K562 (cell line): ENCODE results near the gene TTC39A. TPM values are rescaled to one million over a fixed set of nuclear protein-coding genes. Genes with fewer than 3 reads are reported as not detected.

Experiments used
- ATAC-seq: fragments of 200-7000 bp; cut with Tn5 transposase; 3 replicates; pipeline ENCODE4 v1.9.1; 2020; ENCODE audit warnings: moderate library complexity
- BruUV-seq: library from RNA; stranded (reverse); fragments of 400-500 nt; replicated peaks from 2 replicates; lab custom pipeline; 2021; lab: Mats Ljungman, UMichigan
- CTCF ChIA-PET: fragments of 300-600 bp; formaldehyde crosslinking; extraction: SDS; loops from one replicate; lab custom pipeline; 2021; ENCODE audit warnings: low intra/inter-chr PET ratio; lab: Yijun Ruan, JAX
- POLR2A ChIA-PET: fragments of 300-600, 350-650 bp; sonication (Branson Sonifier 250); formaldehyde crosslinking; extraction: SDS; loops from one replicate; lab custom pipeline; 2021; ENCODE audit warnings: antibody characterized with exemption, inconsistent platforms; lab: Yijun Ruan, JAX
- DNase-seq, 4 experiments: peaks; one replicate each; pipeline versions ENCODE4 v3.0.0 to v3.0.0-alpha.2; 2011 to 2018; ENCODE audit warnings: low spot score in 3 of 4, mixed read lengths in 3 of 4; ENCODE audit errors: extremely low read depth in 1 of 4
- FAIRE-seq: peaks from 2 replicates; lab custom pipeline; 2011; peaks lifted over from hg19 to GRCh38; lab: Jason Lieb, UNC
- H2AFZ ChIP-seq: 2 replicates; pipeline ENCODE4 v1.6.0; 2011; ENCODE audit warnings: low read depth, low read length, control low read depth, inconsistent platforms
- H3K27ac ChIP-seq: fragments of 200-600 bp; 3 replicates; pipeline ENCODE4 v1.8.0; 2011; ENCODE audit warnings: low read depth, mild to moderate bottlenecking, control low read depth, inconsistent platforms, low read length, moderate library complexity, mixed read lengths; ENCODE audit errors: extremely low read depth
- H3K27me3 ChIP-seq, 2 experiments: fragments of 300-600 bp in 1 of 2; 2 replicates in 1 of 2; 3 replicates in 1 of 2; pipeline versions ENCODE4 v1.6.0 to v1.8.0; 2011; ENCODE audit warnings: inconsistent platforms in 2 of 2, low read length in 2 of 2, mild to moderate bottlenecking in 1 of 2, mixed read lengths in 1 of 2, moderate library complexity in 1 of 2; ENCODE audit not compliant: control insufficient read depth in 2 of 2, insufficient read depth in 2 of 2
- H3K36me3 ChIP-seq: fragments of 300-600 bp; 3 replicates; pipeline ENCODE4 v1.8.0; 2011; ENCODE audit warnings: mild to moderate bottlenecking, low read length, inconsistent platforms; ENCODE audit not compliant: control insufficient read depth, insufficient read depth
- H3K4me1 ChIP-seq, 2 experiments: fragments of 200-600 bp in 1 of 2; replicated peaks in 1 of 2; 2 replicates in 1 of 2; 3 replicates in 1 of 2; pipeline versions ENCODE4 v1.5.1 to v1.8.0; 2011; ENCODE audit warnings: inconsistent platforms in 2 of 2, low read length in 2 of 2, mild to moderate bottlenecking in 1 of 2, mixed read lengths in 1 of 2, moderate library complexity in 1 of 2; ENCODE audit not compliant: control insufficient read depth in 2 of 2, insufficient read depth in 2 of 2
- H3K4me2 ChIP-seq: 2 replicates; pipeline ENCODE4 v1.6.1; 2011; ENCODE audit warnings: low read length, control low read depth, inconsistent platforms, mixed read lengths; ENCODE audit not compliant: insufficient read depth
- H3K4me3 ChIP-seq: fragments of 200-600 bp; sonication (generic), shearing (Covaris generic); 2 replicates; pipeline ENCODE4 v1.5.1; 2016; ENCODE audit warnings: control low read depth, inconsistent platforms
- H3K79me2 ChIP-seq: fragments of 200-600 bp; 3 replicates; pipeline ENCODE4 v1.8.0; 2011; ENCODE audit warnings: low read length, inconsistent platforms; ENCODE audit not compliant: control insufficient read depth, insufficient read depth
- H3K9ac ChIP-seq, 2 experiments: 2 replicates each; pipeline versions ENCODE4 v1.6.0 to v1.6.1; 2011; ENCODE audit warnings: low read depth in 2 of 2, low read length in 2 of 2, control low read depth in 1 of 2, inconsistent platforms in 1 of 2, mild to moderate bottlenecking in 1 of 2, mixed read lengths in 1 of 2; ENCODE audit not compliant: insufficient read depth in 1 of 2
- H3K9me1 ChIP-seq: one replicate; pipeline ENCODE4 v1.6.0; 2011; ENCODE audit warnings: inconsistent platforms, mild to moderate bottlenecking, low read length, moderate library complexity; ENCODE audit not compliant: control insufficient read depth, insufficient read depth
- H3K9me3 ChIP-seq: replicated peaks from 2 replicates; pipeline ENCODE4 v1.5.1; 2011; ENCODE audit warnings: low read depth, low read length, inconsistent platforms; ENCODE audit not compliant: control insufficient read depth, insufficient read depth
- H4K20me1 ChIP-seq: replicated peaks from 2 replicates; pipeline ENCODE4 v1.6.1; 2011; ENCODE audit warnings: low read length, inconsistent platforms, mixed read lengths; ENCODE audit not compliant: control insufficient read depth, insufficient read depth
- HDAC6 ChIP-seq: IDR thresholded peaks from 2 replicates; pipeline ENCODE4 v1.6.1; 2012; ENCODE audit warnings: low read depth, mild to moderate bottlenecking, control low read depth, inconsistent platforms, low read length, moderate library complexity
- NCOR1 ChIP-seq: fragments of 450-650 bp; IDR thresholded peaks from 2 replicates; pipeline ENCODE4 v1.6.1; 2016; ENCODE audit warnings: mild to moderate bottlenecking, moderate library complexity
- NFRKB ChIP-seq: fragments of 450-650 bp; IDR thresholded peaks from 2 replicates; pipeline ENCODE4 v1.6.1; 2016; ENCODE audit warnings: low read depth
- PHB ChIP-seq: fragments of 250-450 bp; sonication (Bioruptor Pico); IDR thresholded peaks from 2 replicates; pipeline ENCODE4 v1.5.0; 2021
- SMAD4 ChIP-seq: fragments of 250-450 bp; sonication (Bioruptor Pico); conservative IDR thresholded peaks from 2 replicates; pipeline ENCODE4 v1.8.0; 2021; ENCODE audit warnings: inconsistent platforms, mild to moderate bottlenecking, moderate library complexity
- SP1 ChIP-seq: sonication (generic); formaldehyde crosslinking; IDR thresholded peaks from 2 replicates; pipeline ENCODE4 v1.8.1; 2022; ENCODE audit warnings: mild to moderate bottlenecking, missing genetic modification reagents
- ZNF146 ChIP-seq: IDR thresholded peaks from one replicate; pipeline ENCODE4 v1.6.1; 2018; ENCODE audit warnings: missing compliant biosample characterization; ENCODE audit not compliant: unreplicated experiment
- ZNF584 ChIP-seq: fragments of 200-800 bp; sonication (Bioruptor generic); IDR thresholded peaks from 2 replicates; pipeline ENCODE4 v1.6.1; 2016; ENCODE audit warnings: low read depth, mild to moderate bottlenecking, missing genetic modification characterization, missing compliant biosample characterization
- WGBS: fragments of 100-300 bp; shearing (Covaris generic); methylation state at CpG from one replicate; pipeline ENCODE4 v1.1.6; 2016; ENCODE audit warnings: low coverage, mixed read lengths; ENCODE audit not compliant: insufficient coverage; ENCODE audit errors: missing lambda C conversion rate; 5-methylcytosine and 5-hydroxymethylcytosine counted together
- in situ Hi-C: fragments of 300-500 bp; cut with MboI; formaldehyde crosslinking; loops from 4 replicates; pipeline ENCODE4 v1.15.0; 2018; ENCODE audit warnings: inconsistent platforms, mixed read lengths
- intact Hi-C: fragments of 100-400 bp; cut with micrococcal nuclease; formaldehyde crosslinking; loops from 2 replicates; pipeline ENCODE4 v1.14.2; 2022
- polyA plus RNA-seq, 8 experiments: library from polyadenylated mRNA; depleted of rRNA in 4 of 8; stranded (reverse) in 5 of 8; unstranded in 3 of 8; fragments of >200 nt; fragmentation: Nextera tagmentation in 2 of 8; fragmentation: Illumina TruSeq in 1 of 8; extraction: Ambion mirVana in 2 of 8; extraction: Trizol in 1 of 8; gene quantifications; 2 replicates each; pipeline versions ENCODE4 v1.2.1 to v1.2.3, GENCODE V29; 2011 to 2014; ENCODE audit warnings: inconsistent platforms in 1 of 8, missing spikeins in 1 of 8
- total RNA-seq, 7 experiments: library from RNA; depleted of rRNA in 6 of 7; stranded (reverse); fragments of >200 nt in 6 of 7; fragmentation: Illumina TruSeq in 2 of 7; extraction: Trizol in 2 of 7; gene quantifications; 2 replicates each; pipeline versions ENCODE4 v1.2.1 to v1.2.3, GENCODE V29; 2011 to 2021; ENCODE audit warnings: low replicate concordance in 1 of 7
- TF ChIP-seq, protein P1 (sequence below): sonication (generic); formaldehyde crosslinking; IDR thresholded peaks from 2 replicates; pipeline ENCODE4 v1.8.0; 2022; ENCODE audit warnings: mild to moderate bottlenecking, missing genetic modification reagents, borderline replicate concordance

Gene TTC39A
- total and polyA plus RNA-seq, 9 of the 15 experiments (the other 6 are each of a cell fraction or from before 2014, with no cell fraction given): 0.18 to 0.82 (median 0.35) TPM

DNA sequence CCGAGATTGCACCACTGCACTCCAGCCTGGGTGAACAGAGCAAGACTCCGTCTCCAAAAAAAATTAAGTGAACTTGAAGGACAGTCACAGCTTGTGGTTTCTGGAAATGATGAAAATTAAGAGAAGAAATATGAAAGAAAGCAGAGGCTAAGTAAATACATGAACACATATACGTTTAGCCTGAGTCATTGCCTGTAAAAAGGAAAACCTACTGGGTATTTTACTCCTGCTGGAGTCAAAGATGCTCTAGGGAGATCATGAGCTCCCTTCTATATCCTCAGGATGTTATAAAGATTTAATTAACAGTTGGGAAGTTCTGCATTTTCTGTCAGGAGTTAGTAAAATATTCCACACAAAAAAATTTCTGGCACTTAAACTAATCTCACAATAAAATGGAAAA is 43.5 kb upstream of the TTC39A start:
- in situ Hi-C loops: no loop called here

More for the DNA sequence above, 43.5 kb upstream of the TTC39A start:
- Histone ChIP-seq H3K36me3 (peaks cover 34% of the 10 kb centered on the region), H2AFZ (no peak overlapping the region), H3K27me3 (no peaks in the 10 kb centered on the region), H3K27ac (no peak overlapping the region), H3K4me1 (no peaks in the 10 kb centered on the region), H3K9me3 (no peaks in the 10 kb centered on the region), H3K4me3 (no peak overlapping the region), H4K20me1 (no peaks in the 10 kb centered on the region), H3K9me1 (no peaks in the 10 kb centered on the region), H3K9ac (no peak overlapping the region), H3K79me2 (no peaks in the 10 kb centered on the region), H3K4me2 (no peak overlapping the region)
- FAIRE-seq (no peak), DNase-seq (no peak), ATAC-seq (no peak)
- POLR2A ChIA-PET: no interaction called here
- CTCF ChIA-PET: no interaction called here
- intact Hi-C loops: no loop called here
- 77% methylated on average over 3 of the region's 3 CpGs for WGBS
- BruUV-seq: no TSS peak
- TF ChIP-seq NFRKB (no peak), ZNF146 (CRISPR knock-in tag) (no peak), SMAD4 (CRISPR knock-in tag) (no peak), SP1 (no peak), NCOR1 (no peak), ZNF584 (no peak), HDAC6 (no peak), PHB (CRISPR knock-in tag) (no peak)
- TF ChIP-seq, protein P1, sequence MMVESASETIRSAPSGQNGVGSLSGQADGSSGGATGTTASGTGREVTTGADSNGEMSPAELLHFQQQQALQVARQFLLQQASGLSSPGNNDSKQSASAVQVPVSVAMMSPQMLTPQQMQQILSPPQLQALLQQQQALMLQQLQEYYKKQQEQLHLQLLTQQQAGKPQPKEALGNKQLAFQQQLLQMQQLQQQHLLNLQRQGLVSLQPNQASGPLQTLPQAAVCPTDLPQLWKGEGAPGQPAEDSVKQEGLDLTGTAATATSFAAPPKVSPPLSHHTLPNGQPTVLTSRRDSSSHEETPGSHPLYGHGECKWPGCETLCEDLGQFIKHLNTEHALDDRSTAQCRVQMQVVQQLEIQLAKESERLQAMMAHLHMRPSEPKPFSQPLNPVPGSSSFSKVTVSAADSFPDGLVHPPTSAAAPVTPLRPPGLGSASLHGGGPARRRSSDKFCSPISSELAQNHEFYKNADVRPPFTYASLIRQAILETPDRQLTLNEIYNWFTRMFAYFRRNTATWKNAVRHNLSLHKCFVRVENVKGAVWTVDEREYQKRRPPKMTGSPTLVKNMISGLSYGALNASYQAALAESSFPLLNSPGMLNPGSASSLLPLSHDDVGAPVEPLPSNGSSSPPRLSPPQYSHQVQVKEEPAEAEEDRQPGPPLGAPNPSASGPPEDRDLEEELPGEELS (CRISPR knock-in tag): no peak
